Karpas-422 (cell line): ENCODE measurements around the gene POLR2A. TPM values are rescaled to one million over a fixed set of nuclear protein-coding genes. Genes with fewer than 3 reads are reported as not detected.
A peak's percentile ranks its signal among the peaks of the same experiment; 100 is the strongest.

Experiments
- DNase-seq: peaks from one replicate; pipeline ENCODE4 v3.0.0-alpha.2; 2015
- H2AFZ ChIP-seq: fragments of 200-600 bp; sonication (generic); 2 replicates; pipeline ENCODE4 v1.6.1; 2014; ENCODE audit warnings: antibody characterized with exemption, low read length, mixed read lengths
- H3K27ac ChIP-seq: fragments of 200-600 bp; sonication (generic); 2 replicates; pipeline ENCODE4 v1.5.1; 2014; ENCODE audit warnings: mild to moderate bottlenecking, low read length, moderate library complexity
- H3K27me3 ChIP-seq: fragments of 200-600 bp; sonication (generic); 2 replicates; pipeline ENCODE4 v1.6.1; 2014; ENCODE audit warnings: low read length, mixed read lengths
- H3K36me3 ChIP-seq: fragments of 200-600 bp; sonication (generic); 2 replicates; pipeline ENCODE4 v1.6.1; 2014; ENCODE audit warnings: low read length, mixed read lengths; ENCODE audit not compliant: insufficient read depth
- H3K4me1 ChIP-seq: fragments of 200-600 bp; sonication (generic); 2 replicates; pipeline ENCODE4 v1.6.1; 2014; ENCODE audit warnings: mild to moderate bottlenecking, low read length, mixed read lengths
- H3K4me2 ChIP-seq: fragments of 200-600 bp; sonication (generic); 2 replicates; pipeline ENCODE4 v1.6.1; 2014; ENCODE audit warnings: low read length, low read depth, mild to moderate bottlenecking; ENCODE audit not compliant: poor library complexity, severe bottlenecking
- H3K4me3 ChIP-seq: fragments of 200-600 bp; sonication (generic); 2 replicates; pipeline ENCODE4 v1.5.1; 2014; ENCODE audit warnings: mild to moderate bottlenecking, antibody characterized with exemption, low read length, mixed read lengths
- H3K79me2 ChIP-seq: fragments of 200-600 bp; sonication (generic); 2 replicates; pipeline ENCODE4 v1.6.1; 2014; ENCODE audit warnings: mild to moderate bottlenecking, low read length, mixed read lengths
- H3K9ac ChIP-seq: fragments of 200-600 bp; sonication (generic); 2 replicates; pipeline ENCODE4 v1.6.0; 2014; ENCODE audit warnings: low read length
- H3K9me2 ChIP-seq: fragments of 200-600 bp; sonication (generic), shearing (Covaris generic); replicated peaks from 2 replicates; pipeline ENCODE4 v1.6.0; 2014; ENCODE audit warnings: mild to moderate bottlenecking, low read length, moderate library complexity; ENCODE audit not compliant: insufficient read depth
- H3K9me3 ChIP-seq: fragments of 300-700, 200-600 bp; sonication (generic); 2 replicates; pipeline ENCODE4 v1.6.1; 2014; ENCODE audit warnings: low read length, mixed read lengths
- H4K20me1 ChIP-seq: fragments of 200-600 bp; sonication (generic); 2 replicates; pipeline ENCODE4 v1.6.1; 2014; ENCODE audit warnings: mild to moderate bottlenecking, antibody characterized with exemption, low read length, low read depth; ENCODE audit not compliant: insufficient read depth
- total RNA-seq: library from RNA; depleted of rRNA; stranded (reverse); fragments of >200 nt; shearing (Covaris generic); gene quantifications from 2 replicates; pipeline ENCODE4 v1.2.3, GENCODE V29; 2014; ENCODE audit warnings: low replicate concordance; rRNA removed

POLR2A gene
- 78.8 and 169 TPM in 2 replicates for total RNA-seq

DNA sequence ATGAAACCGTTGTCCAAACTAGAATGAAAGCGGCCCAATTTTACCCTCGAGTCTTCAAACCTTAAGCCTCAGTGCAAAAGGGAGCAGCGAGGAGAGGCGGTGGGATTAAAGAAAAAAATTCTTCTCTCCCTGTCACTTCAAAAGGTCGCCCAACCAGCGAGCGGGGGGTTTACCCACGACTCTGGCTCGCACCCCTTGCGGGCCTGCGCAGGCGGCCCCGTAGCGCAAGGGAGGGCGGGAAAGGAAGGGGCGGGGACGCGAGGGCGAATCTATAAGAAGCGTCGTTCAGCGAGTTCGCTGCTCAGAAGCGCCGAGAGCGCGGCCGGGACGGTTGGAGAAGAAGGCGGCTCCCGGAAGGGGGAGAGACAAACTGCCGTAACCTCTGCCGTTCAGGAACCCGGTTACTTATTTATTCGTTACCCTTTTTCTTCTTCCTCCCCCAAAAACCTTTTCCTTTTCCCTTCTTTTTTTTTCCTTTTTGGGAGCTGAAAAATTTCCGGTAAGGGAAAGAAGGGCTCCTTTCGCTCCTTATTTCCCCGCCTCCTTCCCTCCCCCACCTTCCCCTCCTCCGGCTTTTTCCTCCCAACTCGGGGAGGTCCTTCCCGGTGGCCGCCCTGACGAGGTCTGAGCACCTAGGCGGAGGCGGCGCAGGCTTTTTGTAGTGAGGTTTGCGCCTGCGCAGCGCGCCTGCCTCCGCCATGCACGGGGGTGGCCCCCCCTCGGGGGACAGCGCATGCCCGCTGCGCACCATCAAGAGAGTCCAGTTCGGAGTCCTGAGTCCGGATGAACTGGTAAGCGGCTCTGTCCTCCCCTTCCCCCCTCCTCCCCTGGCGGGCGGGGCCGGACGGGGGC is at the start of gene POLR2A:
POLR2A (plus strand) TSS at position 300 of the 852 bp plus-strand sequence.
- peak; percentile 98 for DNase-seq
- Histone ChIP-seq H3K36me3 (peaks cover 24% of the 10 kb centered on the region), H2AFZ (peak within 1 kb of the TSS; percentile 97), H3K4me1 (peaks cover 40% of the 10 kb centered on the region), H3K9me3 (no peaks in the 10 kb centered on the region), H3K9ac (peak within 1 kb of the TSS; percentile 100), H3K27me3 (no peaks in the 10 kb centered on the region), H3K4me2 (peak within 1 kb of the TSS; percentile 99), H3K4me3 (peak within 1 kb of the TSS; percentile 100), H3K27ac (peak within 1 kb of the TSS; percentile 92), H4K20me1 (peaks cover 38% of the 10 kb centered on the region), H3K9me2 (no peaks in the 10 kb centered on the region), H3K79me2 (peaks cover 48% of the 10 kb centered on the region)

GRCh38 chr17:7435676-7436555 is 48.2 kb upstream of the POLR2A start:
- Histone ChIP-seq H3K4me3 (peak overlapping the region; percentile 75), H3K27me3 (no peaks in the 10 kb centered on the region), H3K9me3 (no peaks in the 10 kb centered on the region), H2AFZ (peak overlapping the region; percentile 47; the same call in 1 of the 2 replicates), H3K4me1 (peaks cover 25% of the 10 kb centered on the region), H3K27ac (no peak overlapping the region), H3K79me2 (0 out of 2 replicates have a peak, but pooled peaks cover 4% of the 10 kb centered on the region), H3K9me2 (no peaks in the 10 kb centered on the region), H3K36me3 (no peaks in the 10 kb centered on the region), H3K4me2 (peak overlapping the region; percentile 86), H4K20me1 (peaks cover 9% of the 10 kb centered on the region; the same call in 1 of the 2 replicates), H3K9ac (peak overlapping the region; percentile 73)
- peak; percentile 84 for DNase-seq

- Histone ChIP-seq H3K4me3 (peak overlapping the region; percentile 75), H2AFZ (no peak overlapping the region)
Observed at GRCh38 chr17:7436556-7437368, 47.4 kb upstream of the POLR2A start.

GRCh38 chr17:7437369-7437863 is 46.8 kb upstream of the POLR2A start:
- no peak overlapping the region for H3K4me3 ChIP-seq
- H3K79me2 ChIP-seq: 0 out of 2 replicates have a peak, but pooled peaks cover 4% of the 10 kb centered on the region
- H3K27me3 ChIP-seq: no peaks in the 10 kb centered on the region
- H3K27ac ChIP-seq: no peak overlapping the region
- H3K9me2 ChIP-seq: no peaks in the 10 kb centered on the region
- no peaks in the 10 kb centered on the region for H3K9me3 ChIP-seq
- DNase-seq: no peak
- H3K36me3 ChIP-seq: no peaks in the 10 kb centered on the region
- H3K9ac ChIP-seq: no peak overlapping the region
- peak overlapping the region; percentile 41 for H3K4me2 ChIP-seq
- peaks cover 9% of the 10 kb centered on the region; the same call in 1 of the 2 replicates for H4K20me1 ChIP-seq
- H3K4me1 ChIP-seq: peaks cover 27% of the 10 kb centered on the region
- H2AFZ ChIP-seq: no peak overlapping the region

More at GRCh38 chr17:7436556-7437368, 47.4 kb upstream of the POLR2A start:
- Histone ChIP-seq H3K27me3 (no peaks in the 10 kb centered on the region), H3K4me2 (peak overlapping the region; percentile 86), H3K36me3 (no peaks in the 10 kb centered on the region), H3K79me2 (0 out of 2 replicates have a peak, but pooled peaks cover 4% of the 10 kb centered on the region), H4K20me1 (peaks cover 9% of the 10 kb centered on the region; the same call in 1 of the 2 replicates), H3K4me1 (peaks cover 27% of the 10 kb centered on the region), H3K9me2 (no peaks in the 10 kb centered on the region), H3K27ac (no peak overlapping the region), H3K9ac (peak overlapping the region; percentile 73), H3K9me3 (no peaks in the 10 kb centered on the region)
- peak; percentile 93 for DNase-seq

DNA sequence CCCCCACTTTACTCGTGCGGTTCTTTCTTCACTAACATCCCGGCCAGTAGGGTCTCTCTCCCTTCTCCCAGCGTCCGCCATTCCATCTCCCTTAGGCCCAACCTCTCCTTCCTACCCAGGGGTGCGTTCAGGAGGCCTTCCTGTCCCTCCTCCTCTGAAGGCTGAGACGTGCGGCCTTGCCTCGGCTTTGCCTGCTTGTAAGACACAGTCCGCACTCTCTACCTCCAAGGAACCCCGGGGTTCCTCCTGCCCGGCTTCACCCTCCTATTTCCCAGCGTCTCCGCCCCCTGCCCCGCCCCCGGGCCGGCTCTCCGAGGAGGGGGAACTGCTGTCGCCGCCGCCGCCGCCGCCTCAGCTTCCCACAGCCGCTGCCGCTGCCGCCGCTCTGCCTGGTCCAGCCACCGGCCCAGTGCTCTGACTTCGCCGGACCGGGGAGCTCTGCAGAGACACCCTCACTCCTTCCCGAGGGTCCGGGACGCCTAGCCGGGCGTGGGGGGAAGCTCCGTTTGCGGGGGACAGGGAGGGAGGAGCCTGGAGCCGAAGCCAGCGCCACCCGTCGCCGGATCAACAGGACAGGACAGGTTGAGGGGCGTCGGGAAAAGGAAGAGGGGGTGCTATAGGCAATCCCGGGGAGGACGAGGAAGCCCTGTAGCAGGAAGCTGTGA is 46.1 kb upstream of the POLR2A start:
- Histone ChIP-seq H3K27me3 (no peaks in the 10 kb centered on the region), H3K9ac (no peak overlapping the region), H3K36me3 (no peaks in the 10 kb centered on the region), H3K9me2 (no peaks in the 10 kb centered on the region), H3K4me3 (no peak overlapping the region), H3K9me3 (no peaks in the 10 kb centered on the region), H4K20me1 (peaks cover 9% of the 10 kb centered on the region; the same call in 1 of the 2 replicates), H3K79me2 (0 out of 2 replicates have a peak, but pooled peaks cover 4% of the 10 kb centered on the region), H3K4me1 (peaks cover 27% of the 10 kb centered on the region), H3K4me2 (no peak overlapping the region), H3K27ac (no peak overlapping the region), H2AFZ (no peak overlapping the region)
- DNase-seq: no peak

GRCh38 chr17:7438656-7439460 is 45.3 kb upstream of the POLR2A start:
- Histone ChIP-seq H3K9me2 (no peaks in the 10 kb centered on the region), H2AFZ (no peak overlapping the region), H3K4me1 (peaks cover 27% of the 10 kb centered on the region), H4K20me1 (peaks cover 9% of the 10 kb centered on the region; the same call in 1 of the 2 replicates), H3K9me3 (no peaks in the 10 kb centered on the region), H3K4me2 (no peak overlapping the region), H3K79me2 (0 out of 2 replicates have a peak, but pooled peaks cover 4% of the 10 kb centered on the region), H3K9ac (no peak overlapping the region), H3K27ac (no peak overlapping the region), H3K27me3 (no peaks in the 10 kb centered on the region), H3K36me3 (no peaks in the 10 kb centered on the region), H3K4me3 (no peak overlapping the region)
- no peak for DNase-seq
